ENCODE results near the gene MGLL.

Gene MGLL

GRCh38 chr3:127788451-127788909 lies 33.8 kb downstream of the MGLL start:
- DNase-seq (ENCODE audit: low read depth), result no peak

GRCh38 chr3:127787571-127788365 lies 34.5 kb downstream of the MGLL start:
- no peak for DNase-seq (ENCODE audit: low read depth)

GRCh38 chr3:127787071-127787490 lies 35.2 kb downstream of the MGLL start:
- DNase-seq (ENCODE audit: low read depth), result no peak

GRCh38 chr3:127786353-127787070 lies 35.8 kb downstream of the MGLL start:
- no peak for DNase-seq (ENCODE audit: low read depth)

- DNase-seq (ENCODE audit: low read depth), result no peak
These were observed 36.5 kb downstream of the MGLL start for GRCh38 chr3:127785711-127786265.

GRCh38 chr3:127784865-127785710 lies 37.2 kb downstream of the MGLL start:
- no peak for DNase-seq (ENCODE audit: low read depth)

- no peak for DNase-seq (ENCODE audit: low read depth)
These were observed 38.0 kb downstream of the MGLL start for GRCh38 chr3:127784283-127784682.

- DNase-seq (ENCODE audit: low read depth), result no peak
These were observed 38.6 kb downstream of the MGLL start for GRCh38 chr3:127783642-127784160.

- no peak for DNase-seq (ENCODE audit: low read depth)
These were observed 39.1 kb downstream of the MGLL start for GRCh38 chr3:127783166-127783565.

- DNase-seq (ENCODE audit: low read depth), result no peak
These were observed 40.8 kb downstream of the MGLL start for GRCh38 chr3:127781411-127782001.

GRCh38 chr3:127780536-127781400 lies 41.5 kb downstream of the MGLL start:
- DNase-seq (ENCODE audit: low read depth), result no peak

GRCh38 chr3:127779747-127780146 lies 42.6 kb downstream of the MGLL start:
- no peak for DNase-seq (ENCODE audit: low read depth)

GRCh38 chr3:127777921-127778656 lies 44.2 kb downstream of the MGLL start:
- no peak for DNase-seq (ENCODE audit: low read depth)

GRCh38 chr3:127777332-127777731 lies 45.0 kb downstream of the MGLL start:
- no peak for DNase-seq (ENCODE audit: low read depth)

- DNase-seq (ENCODE audit: low read depth), result no peak
These were observed 46.0 kb downstream of the MGLL start for GRCh38 chr3:127776347-127776746.

GRCh38 chr3:127775398-127776109 lies 46.8 kb downstream of the MGLL start:
- no peak for DNase-seq (ENCODE audit: low read depth)

- no peak for DNase-seq (ENCODE audit: low read depth)
These were observed 47.7 kb downstream of the MGLL start for GRCh38 chr3:127774647-127775046.

- DNase-seq (ENCODE audit: low read depth), result no peak
These were observed 48.4 kb downstream of the MGLL start for GRCh38 chr3:127773752-127774395.
